GM21576 (cell line): ENCODE results near the gene CSRP3.

Experiments
- ATAC-seq: cut with Tn5 transposase; IDR thresholded peaks from one replicate; pipeline ENCODE4 v1.9.1; 2021; ENCODE audit warnings: mild to moderate bottlenecking, moderate library complexity; ENCODE audit not compliant: unreplicated experiment

Gene CSRP3

GRCh38 chr11:19201737-19202605, at the start of gene CSRP3:
Gene CSRP3, minus strand, starts transcription at chr11:19201983. Its CDS starts 9,535 bp downstream, at chr11:19192448.
- ATAC-seq = no peak

DNA sequence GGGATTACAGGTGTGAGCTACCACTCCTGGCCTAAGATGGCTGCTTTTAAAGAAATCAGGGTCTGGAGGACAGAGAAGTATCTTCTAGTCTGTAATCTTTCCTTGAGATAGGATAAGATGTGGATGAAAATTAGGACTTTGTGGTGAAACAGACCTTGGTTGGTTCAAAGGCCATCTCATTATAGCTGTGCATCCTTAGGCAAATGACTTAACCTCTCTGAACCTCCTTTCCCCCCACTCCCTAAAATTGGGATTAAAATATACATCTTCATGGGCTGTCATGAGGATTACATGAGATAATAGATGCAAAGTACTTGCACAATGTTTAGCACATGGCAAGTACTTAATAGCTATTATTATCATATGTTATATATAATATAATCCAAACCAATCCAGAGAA, 49.8 kb upstream of the CSRP3 start:
- no peak for ATAC-seq

- no peak for ATAC-seq
These were observed 45.0 kb upstream of the CSRP3 start for GRCh38 chr11:19246816-19247215.

- ATAC-seq = no peak
These were observed 43.6 kb upstream of the CSRP3 start for GRCh38 chr11:19245351-19245750.

DNA sequence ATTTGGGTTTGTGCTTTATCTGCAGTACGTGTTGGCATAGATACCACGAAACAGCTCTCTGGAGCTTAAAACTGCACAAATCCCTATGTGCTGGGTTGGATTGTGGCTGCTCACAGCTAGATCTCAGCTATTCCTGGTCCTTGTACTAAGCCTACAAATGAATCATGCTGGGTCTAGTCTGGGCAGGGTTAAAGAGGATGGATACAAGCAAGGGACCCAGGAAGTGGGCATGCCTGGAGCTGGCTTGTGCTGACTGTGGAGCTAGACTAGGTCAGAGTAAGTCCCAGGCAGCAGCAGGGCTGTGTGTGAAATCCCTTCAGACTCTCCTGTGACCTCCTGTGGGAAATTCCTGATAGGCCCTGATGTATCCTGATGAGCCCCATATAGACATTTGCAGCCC, 42.8 kb upstream of the CSRP3 start:
- no peak for ATAC-seq

- ATAC-seq = no peak
These were observed 42.3 kb upstream of the CSRP3 start for GRCh38 chr11:19244084-19244483.

DNA sequence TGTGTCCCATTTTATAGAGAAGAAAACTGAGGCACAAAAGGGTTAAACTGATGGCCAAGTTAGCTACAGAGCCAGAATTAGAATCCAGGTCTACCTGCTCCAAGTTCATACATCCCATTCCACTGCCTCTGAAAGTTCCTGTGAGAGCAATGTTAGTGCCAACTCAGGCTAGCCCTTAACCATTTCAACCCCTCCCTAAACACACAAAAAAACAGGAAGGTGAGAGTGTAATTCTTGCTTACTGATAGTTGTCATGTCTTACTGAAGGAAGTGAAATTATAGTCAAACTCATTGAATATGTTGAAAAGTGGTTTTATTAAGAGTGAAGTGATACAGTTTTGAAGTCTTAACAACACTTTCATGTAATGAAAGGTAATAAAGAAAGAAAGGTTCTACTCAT, 41.8 kb upstream of the CSRP3 start:
- no peak for ATAC-seq

DNA sequence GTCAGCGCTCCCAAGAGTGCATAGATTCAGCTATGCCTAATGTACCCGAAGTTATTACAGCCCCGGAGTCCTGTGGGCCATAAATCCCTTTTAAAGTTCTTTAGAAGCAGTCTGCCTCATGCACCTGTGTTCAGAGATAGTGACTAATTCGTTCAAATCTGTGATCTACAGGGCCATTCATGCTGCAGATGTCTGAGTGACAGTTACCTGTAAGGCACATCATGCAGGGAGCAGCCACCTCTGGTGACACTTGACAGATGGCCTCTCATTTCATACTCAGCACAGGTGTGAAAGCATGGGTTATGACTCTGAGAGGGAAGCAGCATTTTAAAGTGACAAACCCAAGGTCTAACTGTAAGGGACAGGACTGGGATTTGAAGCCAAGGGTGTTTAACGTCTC, 41.4 kb upstream of the CSRP3 start:
- ATAC-seq = no peak

GRCh38 chr11:19242179-19242932, 40.6 kb upstream of the CSRP3 start:
- no peak for ATAC-seq

DNA sequence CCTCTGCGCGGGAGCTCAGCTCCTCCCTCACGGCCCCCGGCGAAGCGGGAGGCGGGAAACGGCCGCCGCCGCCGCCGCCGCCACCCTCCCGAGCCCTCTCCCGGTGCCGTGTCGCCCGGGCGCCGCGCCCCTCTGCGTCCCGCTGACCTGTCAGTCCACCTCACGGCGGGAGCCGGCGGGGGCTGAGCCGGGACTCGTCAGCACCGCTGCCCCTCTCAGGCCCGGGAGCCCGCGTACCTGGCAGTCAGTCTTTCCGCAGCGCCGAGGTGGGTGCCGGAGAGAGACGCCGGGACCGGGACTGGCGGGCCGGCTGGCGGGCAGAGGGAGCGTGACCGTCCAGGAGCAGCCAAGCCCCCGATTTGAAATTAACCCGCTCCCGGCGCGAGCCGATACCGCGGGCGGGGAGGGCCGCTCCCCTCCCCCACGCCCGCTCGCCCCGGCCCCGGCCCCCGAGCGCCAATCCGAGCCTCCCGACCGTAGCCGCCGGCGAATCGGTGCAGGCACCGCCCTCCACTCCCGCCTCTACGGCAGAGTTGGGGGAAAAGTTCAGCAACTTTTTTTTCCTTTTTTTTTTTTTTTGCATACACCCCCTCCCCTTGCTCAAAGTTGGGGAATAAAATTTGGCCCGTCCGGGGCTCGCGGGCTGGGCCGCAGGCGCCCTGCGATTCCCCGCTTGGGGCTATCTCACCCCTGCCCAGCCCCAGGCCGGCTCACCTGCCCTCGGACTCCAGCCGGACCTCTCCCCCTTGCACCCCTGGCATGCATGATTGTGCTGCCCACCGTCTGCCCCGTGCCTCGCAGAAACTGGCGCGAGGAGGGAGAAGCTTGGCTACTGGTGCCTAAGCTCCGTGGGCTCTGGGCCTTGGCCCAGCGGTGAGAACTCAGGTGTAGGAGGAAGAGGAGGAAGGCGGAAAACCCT, 39.7 kb upstream of the CSRP3 start:
- peak; percentile 35 for ATAC-seq

DNA sequence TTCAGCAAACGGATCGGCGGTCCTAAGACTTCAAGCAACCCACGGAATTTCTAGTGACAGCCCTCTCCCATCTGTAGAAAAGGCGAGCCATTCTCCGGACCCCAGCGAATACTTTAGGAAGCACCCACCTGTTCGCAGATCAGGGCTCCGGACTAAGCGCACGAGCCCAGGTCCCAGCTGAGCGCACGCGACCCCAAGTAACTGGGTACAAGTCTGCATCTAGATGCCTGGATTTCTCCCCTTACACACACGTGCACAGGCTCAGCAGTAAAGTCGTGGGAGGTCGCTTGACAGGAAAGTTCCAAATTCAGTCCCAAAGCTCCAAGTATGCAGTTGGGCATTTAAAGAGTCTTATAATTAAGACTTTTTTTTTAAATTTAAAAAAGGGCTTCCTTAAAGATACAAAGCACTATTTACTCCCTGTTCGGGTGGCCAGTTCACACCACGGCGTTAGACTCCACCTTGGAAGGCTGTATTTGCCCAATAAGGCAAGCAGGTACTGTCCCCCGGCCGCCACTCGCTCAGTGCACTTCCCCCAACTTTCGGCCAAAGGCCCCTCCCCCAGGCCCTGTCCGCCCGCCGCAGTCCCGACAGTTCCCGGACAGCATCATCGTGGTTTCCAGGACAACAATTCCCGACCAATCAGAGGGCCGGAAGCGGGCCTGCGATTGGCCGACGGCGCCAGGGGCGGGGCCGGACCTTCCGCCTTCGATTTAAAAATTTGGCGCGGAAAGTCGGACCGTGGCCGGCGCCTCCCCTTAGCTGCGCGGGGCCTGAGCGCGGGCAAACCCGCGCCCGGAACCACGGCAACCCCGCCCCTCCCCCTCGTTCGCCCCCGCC, 38.9 kb upstream of the CSRP3 start, which contains the start of gene E2F8:
E2F8 (minus strand) TSS at position 526 of the 840 bp plus-strand sequence. CDS start 824 bp downstream, outside the sequence.
- ATAC-seq = peak; percentile 87

- no peak for ATAC-seq
These were observed 37.3 kb upstream of the CSRP3 start for GRCh38 chr11:19239039-19239438.

DNA sequence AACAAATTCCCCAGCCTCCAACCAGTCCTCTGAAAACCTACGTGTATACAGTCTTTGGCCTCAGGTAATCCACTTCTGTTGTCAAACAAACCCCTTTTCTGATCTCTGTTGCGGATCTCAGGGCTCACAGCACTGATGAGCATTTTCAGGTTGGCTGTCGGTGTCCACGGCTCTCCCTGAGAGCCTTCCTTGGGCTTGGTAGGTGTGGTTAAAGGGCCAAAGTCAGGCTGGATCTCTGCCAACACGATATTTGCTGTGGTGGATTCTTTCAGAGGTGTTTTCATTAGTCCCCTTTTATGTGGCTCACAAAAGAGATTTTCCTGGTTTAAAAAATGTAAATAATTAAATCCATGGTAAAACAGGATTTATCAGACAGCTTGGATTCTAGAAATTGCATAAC, 36.0 kb upstream of the CSRP3 start:
- no peak for ATAC-seq

DNA sequence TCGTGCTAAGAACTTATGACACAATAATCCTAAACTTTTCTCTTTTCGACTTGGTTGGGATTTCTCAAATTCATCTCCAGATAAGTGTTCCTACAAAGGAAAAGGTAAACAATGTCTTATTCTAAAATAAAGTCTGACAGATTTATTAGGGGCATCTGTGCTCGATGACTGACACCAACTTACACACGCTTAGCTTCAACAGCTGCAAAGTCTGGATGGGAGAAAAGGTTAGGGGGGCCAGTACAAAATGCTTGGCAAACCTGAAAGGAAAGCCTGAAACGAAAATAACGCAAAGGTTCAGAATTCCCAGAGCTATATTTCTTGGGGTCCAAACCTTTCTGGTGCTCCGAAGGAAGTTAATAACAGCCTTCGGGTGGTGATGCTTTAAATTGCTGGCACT, 35.6 kb upstream of the CSRP3 start:
- ATAC-seq = no peak

DNA sequence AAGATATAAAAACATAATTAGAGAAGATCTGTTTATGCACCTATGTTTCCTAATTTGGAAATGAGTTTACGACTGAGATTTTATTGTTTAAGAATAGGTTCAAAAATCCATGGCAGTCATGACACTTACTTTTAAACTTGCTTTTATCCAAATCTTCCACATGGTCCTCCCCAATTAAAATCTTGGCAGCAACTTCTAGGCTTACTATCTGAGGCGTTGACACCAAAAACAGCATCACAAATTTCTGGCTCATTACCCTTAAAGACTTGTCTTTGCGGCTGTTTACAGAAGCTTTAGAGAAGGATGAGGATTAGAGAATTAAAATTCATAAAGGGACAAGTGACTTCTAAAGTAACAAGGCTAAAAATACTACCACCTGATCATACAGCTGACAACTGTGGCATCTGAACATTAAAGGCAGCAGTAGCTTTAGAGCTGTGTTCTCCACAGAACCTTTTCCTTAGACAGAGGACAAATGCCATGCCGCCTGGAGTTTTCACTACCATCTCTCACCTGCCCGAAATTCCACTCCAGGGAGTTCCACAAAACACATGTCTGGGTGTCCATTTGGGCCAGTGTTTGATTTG, 32.5 kb upstream of the CSRP3 start:
- no peak for ATAC-seq

DNA sequence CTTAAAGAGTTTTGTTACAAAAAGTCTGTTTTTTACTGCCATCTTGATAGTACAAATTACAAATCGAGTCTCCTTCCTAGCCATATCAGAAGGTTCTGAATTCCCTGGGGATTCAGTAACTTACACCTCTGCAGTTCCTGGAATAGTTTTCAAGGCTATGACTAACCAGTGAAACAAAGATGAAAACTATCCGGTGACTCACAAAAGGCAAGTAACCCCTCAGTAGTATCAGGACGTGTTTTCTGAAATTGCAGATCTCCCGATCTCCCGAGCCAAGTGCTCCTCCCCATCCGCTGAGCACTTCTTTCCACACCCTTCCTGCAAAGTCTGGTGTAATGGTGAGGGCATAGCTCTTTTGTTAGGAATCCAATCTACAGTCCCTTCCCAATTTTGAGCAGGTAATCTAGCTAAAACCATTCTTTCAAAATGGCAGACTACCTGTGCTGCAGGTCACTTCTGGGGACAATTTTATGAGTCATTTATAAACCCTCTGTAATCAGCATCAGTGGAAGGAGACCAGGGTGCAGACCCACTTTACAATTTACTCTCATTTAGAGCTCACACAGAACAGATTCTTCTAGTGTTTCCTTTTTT, 31.2 kb upstream of the CSRP3 start:
- ATAC-seq = no peak

DNA sequence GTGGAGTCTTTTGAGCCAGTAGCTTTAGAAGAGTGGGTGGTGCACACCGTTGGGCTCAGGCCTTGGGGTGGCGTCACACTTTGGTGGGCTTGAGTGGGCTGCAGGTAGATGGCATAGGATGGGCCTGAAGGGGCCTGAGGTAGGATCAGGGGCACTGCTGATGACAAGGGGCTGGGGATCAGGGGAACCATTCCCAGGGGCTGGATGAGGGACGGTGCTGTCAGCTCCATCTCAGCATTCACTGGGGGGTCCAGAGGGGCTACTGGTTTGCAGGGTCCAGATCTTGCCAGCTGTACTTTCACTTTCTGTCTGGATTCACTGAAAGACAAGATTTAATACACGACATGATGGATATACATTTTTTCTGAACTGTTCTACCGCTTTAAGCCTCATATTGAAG, 27.9 kb upstream of the CSRP3 start:
- ATAC-seq = no peak

- ATAC-seq = no peak
These were observed 27.2 kb upstream of the CSRP3 start for GRCh38 chr11:19228968-19229367.
